IMR-90 (cell line): Measurements from ENCODE around the gene CDK8. TPM values are rescaled to one million over a fixed set of nuclear protein-coding genes. Genes with fewer than 3 reads are reported as not detected.
"Not testable (repeated sequence)": the region's sequence is repeated elsewhere in the genome, so short reads cannot be mapped to it uniquely, and the experiment has no call there.

Experiments used
- ATAC-seq: fragments of 200-7000 bp; cut with Tn5 transposase; 2 replicates; pipeline ENCODE4 v1.9.1; 2020; ENCODE audit warnings: low read depth, mild to moderate bottlenecking, moderate library complexity
- BruUV-seq: library from RNA; stranded (reverse); fragments of 400-500 nt; replicated peaks from 2 replicates; lab custom pipeline; 2021; lab: Mats Ljungman, UMichigan
- CTCF ChIA-PET: fragments of 300-600 bp; formaldehyde crosslinking; extraction: SDS; loops from one replicate; lab custom pipeline; 2021; ENCODE audit warnings: antibody characterized with exemption; lab: Yijun Ruan, JAX
- POLR2A ChIA-PET: fragments of 300-600 bp; sonication (Branson Sonifier 250); formaldehyde crosslinking; loops from one replicate; lab custom pipeline; 2022; ENCODE audit warnings: antibody characterized with exemption; ENCODE audit not compliant: unreplicated experiment; lab: Charles Lee
- DNase-seq: peaks from one replicate; pipeline ENCODE4 v3.0.0; 2013
- H2AFZ ChIP-seq: replicated peaks from 2 replicates; pipeline ENCODE3; 2013; ENCODE audit warnings: low read length, mild to moderate bottlenecking; ENCODE audit not compliant: poor library complexity
- H2AK5ac ChIP-seq: 2 replicates; pipeline ENCODE4 v1.6.1; 2013; ENCODE audit warnings: low read depth, low read length, inconsistent platforms
- H2AK9ac ChIP-seq: replicated peaks from 2 replicates; pipeline ENCODE3; 2013; ENCODE audit warnings: mild to moderate bottlenecking, low read depth, low read length, moderate library complexity; ENCODE audit not compliant: poor library complexity
- H2BK120ac ChIP-seq: 2 replicates; pipeline ENCODE4 v1.6.1; 2013; ENCODE audit warnings: low read depth, low read length, inconsistent platforms
- H2BK15ac ChIP-seq: 3 replicates; pipeline ENCODE4 v1.6.1; 2013; ENCODE audit warnings: low read depth, low read length, inconsistent platforms
- H2BK20ac ChIP-seq: 2 replicates; pipeline ENCODE4 v1.6.1; 2013; ENCODE audit warnings: low read depth, mild to moderate bottlenecking, inconsistent platforms, low read length, moderate library complexity
- H2BK5ac ChIP-seq: 2 replicates; pipeline ENCODE4 v1.6.1; 2013; ENCODE audit warnings: mild to moderate bottlenecking, low read depth, low read length, inconsistent platforms; ENCODE audit not compliant: poor library complexity, severe bottlenecking
- H3K14ac ChIP-seq: replicated peaks from 2 replicates; pipeline ENCODE4 v1.6.1; 2013; ENCODE audit warnings: low read depth, low read length, inconsistent platforms
- H3K18ac ChIP-seq: 2 replicates; pipeline ENCODE4 v1.6.1; 2013; ENCODE audit warnings: low read depth, low read length, control low read depth
- H3K23ac ChIP-seq: 2 replicates; pipeline ENCODE4 v1.6.1; 2013; ENCODE audit warnings: low read depth, low read length, inconsistent platforms
- H3K27ac ChIP-seq: 2 replicates; pipeline ENCODE4 v1.5.1; 2013; ENCODE audit warnings: mild to moderate bottlenecking, control low read depth, low read length; ENCODE audit not compliant: insufficient read depth
- H3K27me3 ChIP-seq: 2 replicates; pipeline ENCODE4 v1.6.1; 2013; ENCODE audit warnings: low read length; ENCODE audit not compliant: control insufficient read depth, insufficient read depth
- H3K36me3 ChIP-seq: 2 replicates; pipeline ENCODE4 v1.6.1; 2013; ENCODE audit warnings: low read length, mixed read lengths; ENCODE audit not compliant: control insufficient read depth, insufficient read depth
- H3K4ac ChIP-seq: 2 replicates; pipeline ENCODE4 v1.6.1; 2013; ENCODE audit warnings: low read depth, low read length, inconsistent platforms
- H3K4me1 ChIP-seq: 2 replicates; pipeline ENCODE4 v1.6.1; 2013; ENCODE audit warnings: low read length, mixed read lengths; ENCODE audit not compliant: control insufficient read depth, insufficient read depth
- H3K4me2 ChIP-seq: 2 replicates; pipeline ENCODE4 v1.6.1; 2013; ENCODE audit warnings: low read depth, mild to moderate bottlenecking, control low read depth, low read length, moderate library complexity
- H3K4me3 ChIP-seq: 2 replicates; pipeline ENCODE4 v1.5.1; 2013; ENCODE audit warnings: low read depth, mild to moderate bottlenecking, control low read depth, low read length, moderate library complexity; ENCODE audit not compliant: insufficient read depth
- H3K56ac ChIP-seq: 2 replicates; pipeline ENCODE4 v1.6.1; 2013; ENCODE audit warnings: low read length, inconsistent platforms; ENCODE audit not compliant: insufficient read depth; ENCODE audit errors: extremely low read depth
- H3K79me1 ChIP-seq, 2 experiments: 2 replicates each; pipeline ENCODE4 v1.6.1; 2013; ENCODE audit warnings: low read length in 2 of 2, inconsistent platforms in 1 of 2, low read depth in 1 of 2
- H3K9ac ChIP-seq: 2 replicates; pipeline ENCODE4 v1.6.1; 2013; ENCODE audit warnings: low read depth, low read length, control low read depth
- H3K9me1 ChIP-seq: 2 replicates; pipeline ENCODE4 v1.6.1; 2013; ENCODE audit warnings: low read length, inconsistent platforms; ENCODE audit not compliant: insufficient read depth
- H3K9me3 ChIP-seq: 2 replicates; pipeline ENCODE4 v1.6.1; 2013; ENCODE audit warnings: low read length; ENCODE audit not compliant: control insufficient read depth, insufficient read depth
- H4K20me1 ChIP-seq: 2 replicates; pipeline ENCODE4 v1.6.1; 2013; ENCODE audit warnings: low read length, inconsistent platforms; ENCODE audit not compliant: insufficient read depth
- H4K5ac ChIP-seq: 2 replicates; pipeline ENCODE4 v1.6.1; 2013; ENCODE audit warnings: mild to moderate bottlenecking, low read depth, low read length, control low read depth
- H4K8ac ChIP-seq, 2 experiments: 2 replicates each; pipeline ENCODE4 v1.6.1; 2013; ENCODE audit warnings: low read depth in 2 of 2, low read length in 2 of 2, control low read depth in 1 of 2, inconsistent platforms in 1 of 2
- H4K91ac ChIP-seq: 2 replicates; pipeline ENCODE4 v1.6.1; 2013; ENCODE audit warnings: low read depth, low read length, inconsistent platforms; ENCODE audit not compliant: insufficient read depth
- CEBPB ChIP-seq: IDR thresholded peaks from 2 replicates; pipeline ENCODE4 v1.6.1; 2012; ENCODE audit warnings: low read depth, low read length, improper control_type of control experiment
- MXI1 ChIP-seq: IDR thresholded peaks from 2 replicates; pipeline ENCODE4 v1.6.1; 2012; ENCODE audit warnings: low read depth, mild to moderate bottlenecking, low read length, moderate library complexity, borderline replicate concordance
- SMC3 ChIP-seq: fragments of 150-350 bp; IDR thresholded peaks from 2 replicates; pipeline ENCODE4 v1.6.1; 2016; ENCODE audit warnings: low read depth, mild to moderate bottlenecking, antibody characterized with exemption, low read length, moderate library complexity
- WGBS, 2 experiments: methylation state at CpG; one replicate each; pipeline versions ENCODE4 v1.1.5 to v1.1.7; 2013; ENCODE audit warnings: missing lambda C conversion rate in 2 of 2; ENCODE audit not compliant: insufficient read length in 1 of 2; ENCODE audit errors: extremely low coverage in 2 of 2; 5-methylcytosine and 5-hydroxymethylcytosine counted together
- dilution Hi-C: fragments of 300-500 bp; cut with HindIII; formaldehyde crosslinking; loops from one replicate; pipeline ENCODE4 v1.14.3; 2018; ENCODE audit warnings: low sequenced_read_pairs; ENCODE audit not compliant: unreplicated experiment
- in situ Hi-C: fragments of 300-500 bp; cut with MboI; formaldehyde crosslinking; loops from 3 replicates; pipeline ENCODE4 v1.14.3; 2019; ENCODE audit warnings: low sequenced_read_pairs, inconsistent platforms, mixed read lengths
- intact Hi-C: fragments of 100-400 bp; cut with micrococcal nuclease; formaldehyde crosslinking; loops from 2 replicates; pipeline ENCODE4 v1.10.0; 2022
- polyA plus RNA-seq, 3 experiments: library from polyadenylated mRNA; depleted of rRNA; stranded (reverse); fragments of >200 nt; gene quantifications; 2 replicates each; pipeline ENCODE4 v1.2.3, GENCODE V29; 2012; ENCODE audit warnings: low replicate concordance in 1 of 3
- total RNA-seq: library from RNA; depleted of rRNA; stranded (reverse); fragments of >200 nt; gene quantifications from 2 replicates; pipeline ENCODE4 v1.2.3, GENCODE V29; 2012

Gene CDK8
- total and polyA plus RNA-seq, 2 of the 4 experiments (the other 2 are of a cell fraction) = 15.4 to 19.0 TPM

GRCh38 chr13:26310470-26310869, 56.5 kb downstream of the CDK8 start:
- H3K56ac ChIP-seq = no peak overlapping the region
- no peak overlapping the region for H3K9ac ChIP-seq
- no peak overlapping the region for H2BK5ac ChIP-seq
- peaks cover 24 to 26% of the 10 kb centered on the region in 2 experiments for H3K79me1 ChIP-seq
- H2BK20ac ChIP-seq = no peak overlapping the region
- no peak overlapping the region for H2AFZ ChIP-seq
- H3K18ac ChIP-seq = no peak overlapping the region
- DNase-seq (no peak), ATAC-seq (no peak)
- POLR2A ChIA-PET = interaction anchor here (0.5 kb wide), 1 partner anchor 56 kb away, joined by 8 read pairs; no protein-coding TSS in a partner anchor
- WGBS, 2 experiments = 100% methylated on average over 3 of the region's 5 CpGs; no CpG with 5 or more reads in 1 of the 2 experiments
- in situ Hi-C loops (no loop called here), dilution Hi-C loops (no loop called here), intact Hi-C loops (no loop called here)
- H2AK9ac ChIP-seq = no peak overlapping the region
- no peak overlapping the region; the same call in 1 of the 2 replicates for H3K14ac ChIP-seq
- CTCF ChIA-PET = interaction anchor here (0.6 kb wide), 1 partner anchor 22 kb away, joined by 3 read pairs; no protein-coding TSS in a partner anchor
- H3K4me2 ChIP-seq = no peak overlapping the region
- no peaks in the 10 kb centered on the region for H3K27me3 ChIP-seq
- TF ChIP-seq MXI1 = no peak
- TF ChIP-seq SMC3 = no peak
- TF ChIP-seq CEBPB = no peak
- H2BK120ac ChIP-seq = no peak overlapping the region
- H3K36me3 ChIP-seq = no peaks in the 10 kb centered on the region
- no peak overlapping the region for H3K27ac ChIP-seq
- H3K9me1 ChIP-seq = no peaks in the 10 kb centered on the region
- H4K20me1 ChIP-seq = peaks cover 10% of the 10 kb centered on the region; the same call in 1 of the 2 replicates
- no peak overlapping the region for H3K4me3 ChIP-seq
- no TSS peak for BruUV-seq
- no peaks in the 10 kb centered on the region for H3K4me1 ChIP-seq
- H4K5ac ChIP-seq = no peak overlapping the region
- H4K8ac ChIP-seq = no peak overlapping the region
- H3K23ac ChIP-seq = no peak overlapping the region
- no peak overlapping the region for H2BK15ac ChIP-seq
- no peaks in the 10 kb centered on the region for H3K9me3 ChIP-seq
- no peak overlapping the region for H4K91ac ChIP-seq
- H3K4ac ChIP-seq = no peak overlapping the region
- no peak overlapping the region for H2AK5ac ChIP-seq

DNA sequence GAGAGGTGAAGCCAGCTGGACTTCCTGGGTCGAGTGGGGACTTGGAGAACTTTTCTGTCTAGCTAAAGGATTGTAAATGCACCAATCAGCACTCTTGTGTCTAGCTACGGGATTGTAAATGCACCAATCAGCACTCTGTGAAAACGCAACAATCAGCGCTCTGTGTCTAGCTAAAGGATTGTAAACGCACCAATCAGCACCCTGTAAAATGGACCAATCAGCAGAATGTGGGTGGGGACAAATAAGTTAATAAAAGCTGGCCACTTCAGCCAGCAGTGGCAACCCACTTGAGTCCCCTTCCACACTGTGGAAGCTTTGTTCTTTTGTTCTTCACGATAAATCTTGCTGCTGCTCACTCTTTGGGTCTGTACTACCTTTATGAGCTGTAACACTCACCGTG, 58.1 kb downstream of the CDK8 start:
- dilution Hi-C loops, H4K5ac ChIP-seq, H3K9me1 ChIP-seq, H2AK5ac ChIP-seq, H3K9ac ChIP-seq, in situ Hi-C loops, H3K4me1 ChIP-seq, H3K27ac ChIP-seq, H3K23ac ChIP-seq, H4K91ac ChIP-seq, DNase-seq, intact Hi-C loops, H3K36me3 ChIP-seq, POLR2A ChIA-PET, H2BK20ac ChIP-seq, H3K4me2 ChIP-seq, H2BK15ac ChIP-seq, H2BK120ac ChIP-seq, H3K27me3 ChIP-seq, H3K4me3 ChIP-seq, H3K4ac ChIP-seq, BruUV-seq, H3K56ac ChIP-seq, H3K18ac ChIP-seq, H2BK5ac ChIP-seq, H3K9me3 ChIP-seq, H2AK9ac ChIP-seq, H4K8ac ChIP-seq, ATAC-seq, CTCF ChIA-PET, H3K14ac ChIP-seq, H2AFZ ChIP-seq: not testable (repeated sequence)
- Histone ChIP-seq H4K20me1 (peaks cover 17% of the 10 kb centered on the region), H3K79me1 (peaks cover 33 to 35% of the 10 kb centered on the region in 2 experiments)
- WGBS, 2 experiments = 95% methylated on average over 4 of the region's 7 CpGs; no CpG with 5 or more reads in 1 of the 2 experiments
